HG02981 (cell line): Measurements from ENCODE around the gene CLIP2.
"Not testable (repeated sequence)": the region's sequence is repeated elsewhere in the genome, so short reads cannot be mapped to it uniquely, and the experiment has no call there.

Experiments used
- ATAC-seq: cut with Tn5 transposase; IDR thresholded peaks from one replicate; pipeline ENCODE4 v1.9.1; 2021; ENCODE audit warnings: mild to moderate bottlenecking, moderate library complexity; ENCODE audit not compliant: unreplicated experiment

Gene CLIP2

DNA sequence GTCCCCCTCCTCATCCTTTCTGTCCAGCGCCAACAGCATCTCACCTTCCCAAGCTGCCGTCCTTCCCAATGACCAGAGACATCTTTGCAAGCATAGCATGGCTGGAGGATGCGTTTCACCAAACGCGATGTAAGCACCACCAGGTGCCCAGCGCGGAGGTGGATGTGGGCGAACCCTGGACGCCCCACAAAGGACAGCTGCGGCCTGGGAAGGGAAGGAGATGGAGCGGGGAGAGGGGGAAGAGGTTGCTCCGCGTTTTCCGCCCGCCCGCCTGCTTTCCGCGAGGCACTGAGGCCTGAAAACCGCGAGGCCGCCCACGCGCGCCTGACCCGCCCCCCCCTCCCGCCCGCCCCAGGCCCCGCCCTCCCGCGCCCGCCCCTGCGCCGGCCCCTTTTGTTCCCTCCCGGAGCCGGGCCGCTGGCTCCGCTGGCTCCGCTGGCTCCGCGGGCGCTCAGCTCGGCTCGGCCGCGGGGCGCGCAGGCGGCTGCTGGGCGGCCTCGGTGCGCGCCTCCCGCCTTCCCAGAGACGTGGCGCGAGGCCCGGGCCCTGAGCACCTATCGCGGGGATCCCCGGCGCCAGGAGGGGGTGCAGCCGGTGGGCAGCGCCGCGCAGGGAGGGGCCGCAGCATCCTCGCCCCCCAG is at the start of gene CLIP2:
Gene CLIP2, plus strand, starts transcription at position 390 of the 641 bp plus-strand sequence. CDS start 28,140 bp downstream, outside the sequence.
- peak; percentile 38 for ATAC-seq

DNA sequence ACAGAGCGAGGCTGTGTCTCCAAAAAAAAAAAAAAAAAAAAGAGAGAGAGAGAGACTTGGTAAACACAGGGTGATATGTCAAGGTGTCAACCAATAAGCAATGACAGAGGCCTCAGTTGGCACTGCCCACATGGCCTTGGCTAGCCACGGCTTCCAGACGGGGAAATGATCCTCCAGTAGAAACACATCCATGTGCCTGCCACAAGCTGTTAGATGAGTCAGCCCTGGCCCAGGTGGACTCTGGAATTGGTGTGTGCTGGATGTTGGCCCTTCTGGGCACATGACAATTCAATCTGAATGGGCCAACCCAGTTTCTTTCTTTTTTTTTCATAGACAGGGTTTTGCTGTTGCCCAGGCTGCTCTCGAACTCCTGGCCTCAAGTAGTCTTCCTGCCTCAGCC is 48.7 kb upstream of the CLIP2 start:
- no peak for ATAC-seq

DNA sequence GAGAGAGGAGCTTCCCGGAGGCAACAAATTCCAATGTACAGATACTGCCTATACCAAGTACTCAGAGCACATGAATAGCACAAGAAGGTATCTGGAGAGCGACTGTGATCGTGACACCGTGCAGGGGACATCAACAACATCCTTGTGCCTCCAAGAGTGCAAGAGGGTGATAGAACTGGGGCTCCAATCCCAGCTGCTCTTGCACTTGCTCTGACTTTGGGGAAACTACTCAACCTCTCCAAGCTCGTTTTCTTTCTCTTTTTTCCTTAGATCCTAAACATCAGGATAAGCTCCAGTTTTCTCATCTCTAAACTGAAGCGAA is 47.1 kb upstream of the CLIP2 start:
- no peak for ATAC-seq

DNA sequence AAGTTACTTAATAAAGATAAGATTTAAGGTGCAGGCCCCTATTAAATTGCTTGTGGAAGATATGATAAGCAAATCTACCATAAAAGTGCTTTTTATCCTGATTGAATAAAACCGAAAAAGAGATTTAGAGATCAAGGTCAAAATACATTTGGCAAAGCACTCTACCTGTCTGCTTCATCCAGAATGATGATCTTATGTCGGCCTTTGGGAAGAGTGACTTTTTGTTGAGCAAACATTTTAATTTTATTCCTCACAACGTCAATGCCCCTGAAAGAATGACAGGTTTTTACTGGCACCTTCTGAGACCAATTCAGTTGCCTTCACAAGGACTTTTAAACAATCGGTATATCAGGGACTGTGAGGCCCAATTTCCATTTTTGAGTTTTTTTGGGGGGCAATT is 42.7 kb upstream of the CLIP2 start:
- ATAC-seq, result no peak

DNA sequence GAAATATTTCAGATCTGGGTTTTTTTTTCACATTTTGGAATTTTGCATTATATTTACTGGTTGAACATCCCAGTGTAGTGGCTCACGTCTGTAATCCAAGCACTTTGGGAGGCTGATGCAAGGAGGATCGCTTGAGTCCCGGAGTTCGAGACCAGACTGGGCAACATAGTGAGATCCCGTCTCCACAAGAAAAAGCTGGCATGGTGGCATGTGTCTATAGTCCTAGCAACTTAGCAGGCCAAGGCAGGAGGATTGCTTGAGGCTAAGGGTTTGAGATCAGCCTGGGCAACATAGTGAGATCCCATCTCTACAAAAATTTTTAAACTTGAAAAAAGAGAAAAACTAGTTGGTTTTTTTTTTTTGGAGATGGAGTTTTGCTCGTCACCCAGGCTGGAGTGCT is 41.1 kb upstream of the CLIP2 start:
- no peak for ATAC-seq

DNA sequence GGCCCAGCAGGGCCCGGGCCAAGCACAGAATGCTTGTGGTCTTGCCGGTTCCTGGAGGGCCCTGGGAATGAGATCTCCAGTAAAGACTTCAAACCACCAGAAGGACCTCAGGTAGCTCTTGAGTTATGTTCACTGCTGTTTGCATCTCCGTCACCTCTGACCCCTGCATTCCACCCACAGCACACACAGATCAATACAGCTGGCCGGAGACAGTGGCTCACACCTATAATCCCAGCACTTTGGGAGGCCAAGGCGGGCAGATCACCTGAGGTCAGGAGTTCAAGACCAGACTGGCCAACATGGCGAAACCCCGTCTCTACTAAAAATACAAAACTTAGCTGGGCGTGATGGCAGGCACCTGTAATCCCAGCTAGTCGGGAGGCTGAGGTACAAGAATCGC is 40.1 kb upstream of the CLIP2 start:
- not testable (repeated sequence) for ATAC-seq

DNA sequence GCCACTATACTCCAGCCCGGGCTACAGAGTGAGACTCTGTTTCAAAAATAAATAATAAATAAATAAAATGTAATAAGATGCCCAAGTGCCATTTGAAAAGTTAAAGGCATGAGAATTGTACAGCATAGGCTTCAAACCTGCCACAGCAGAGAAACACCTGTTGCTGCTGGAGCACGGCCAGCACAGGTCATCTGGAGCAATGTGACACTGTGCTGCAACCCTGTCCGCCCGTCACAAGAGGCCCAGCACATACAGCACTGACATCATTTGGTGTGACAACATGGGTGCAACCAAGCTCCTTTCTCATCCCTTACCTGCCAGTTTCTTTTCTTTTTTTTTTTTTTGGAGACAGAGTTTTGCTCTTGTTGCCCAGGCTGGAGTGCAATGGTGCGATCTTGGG is 36.3 kb upstream of the CLIP2 start:
- ATAC-seq, result no peak

DNA sequence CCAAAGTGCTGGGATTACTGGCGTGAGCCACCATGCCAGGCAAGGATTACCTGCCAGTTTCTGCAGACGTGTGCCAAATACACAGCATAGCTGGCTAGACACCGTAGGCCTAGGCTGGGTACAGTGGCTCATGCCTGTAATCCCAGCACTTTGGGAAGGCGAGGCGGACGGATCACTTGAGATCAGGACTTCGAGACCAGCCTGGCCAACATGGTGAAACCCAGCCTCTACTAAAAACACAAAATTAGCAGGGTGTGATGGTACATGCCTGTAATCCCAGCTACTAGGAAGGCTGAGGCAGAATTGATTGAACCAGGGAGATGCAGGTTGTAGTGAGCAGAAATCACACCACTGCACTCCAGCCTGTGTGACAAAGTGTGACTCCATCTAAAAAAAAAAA is 35.9 kb upstream of the CLIP2 start:
- ATAC-seq, result no peak

DNA sequence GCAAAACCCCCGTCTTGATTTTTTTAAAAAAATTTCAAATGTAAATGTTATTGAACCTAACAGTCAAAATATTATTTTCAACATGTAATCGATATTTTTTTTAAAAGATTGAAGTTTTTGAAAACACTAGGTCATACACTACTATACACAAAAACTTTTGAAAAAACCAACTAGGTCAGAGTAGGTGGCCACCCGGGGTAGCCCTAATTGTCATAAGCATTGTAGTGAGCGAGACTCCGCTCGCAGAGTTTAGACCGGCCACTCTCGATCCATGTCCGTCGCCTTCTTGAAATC is 35.4 kb upstream of the CLIP2 start:
- ATAC-seq, result no peak

DNA sequence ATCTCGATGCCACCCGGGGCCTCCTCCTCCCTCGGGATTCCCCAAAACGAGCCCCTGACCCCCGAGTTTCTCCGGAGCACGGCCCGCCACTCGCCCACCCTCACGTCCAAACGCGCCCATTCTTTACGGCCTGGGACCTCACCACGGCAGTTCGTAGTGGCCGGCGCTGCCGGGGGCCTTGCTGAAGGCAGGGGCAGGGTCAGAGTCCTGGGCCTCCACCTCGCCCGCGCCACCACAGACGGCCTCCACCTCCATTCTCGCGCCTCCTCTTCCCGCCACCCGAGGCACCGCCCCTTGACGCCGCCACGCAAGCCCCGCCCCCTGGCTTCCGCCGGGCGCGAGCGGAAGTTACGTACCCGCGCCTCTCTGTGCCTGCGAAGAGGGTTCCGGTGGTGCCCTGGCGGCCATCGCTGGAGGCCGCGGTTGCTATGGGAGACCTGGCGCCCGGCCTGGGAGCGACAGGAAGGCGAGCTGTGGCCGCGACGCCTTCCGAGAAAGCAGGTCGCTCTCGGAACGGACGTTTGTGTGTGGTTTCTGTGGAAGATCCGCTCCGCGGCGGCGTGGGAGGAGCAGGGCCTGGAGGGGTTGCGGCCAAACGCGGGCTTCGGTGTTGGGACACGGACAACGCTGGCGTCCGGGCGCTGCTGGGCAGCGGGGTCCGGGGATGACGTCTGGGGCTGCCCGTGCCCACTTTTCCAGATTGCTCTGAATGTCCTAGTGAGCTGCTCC is 34.9 kb upstream of the CLIP2 start, which contains the start of gene RFC2:
Gene RFC2, minus strand, starts transcription at position 271 of the 729 bp plus-strand sequence. Its CDS starts 16 bp downstream, at position 255.
- peak; percentile 93 for ATAC-seq

DNA sequence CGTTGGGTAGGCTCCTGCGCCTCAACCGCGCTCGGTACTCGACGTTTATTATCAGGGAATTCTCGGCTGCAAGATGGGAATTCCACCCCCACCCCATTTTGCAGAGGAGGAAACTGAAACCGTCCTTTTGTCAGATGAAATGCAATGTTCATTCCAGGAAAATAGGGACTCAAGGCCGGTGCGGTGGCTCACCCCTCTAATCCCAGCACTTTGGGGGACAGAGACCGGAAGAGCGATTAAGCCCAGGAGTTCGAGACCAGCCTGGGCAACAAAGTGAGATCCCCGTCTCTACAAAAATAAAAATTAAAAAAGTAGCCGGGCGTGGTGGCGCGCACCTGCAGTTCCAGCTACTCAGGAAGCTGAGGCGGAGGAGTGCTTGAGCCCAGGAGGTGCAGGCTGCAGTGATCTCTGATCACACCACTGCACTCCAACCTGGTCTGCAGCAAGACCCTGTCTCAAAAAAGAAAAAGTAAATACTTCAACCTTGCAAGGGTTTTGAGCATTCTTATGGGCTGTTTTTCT is 34.3 kb upstream of the CLIP2 start:
- ATAC-seq, result no peak

DNA sequence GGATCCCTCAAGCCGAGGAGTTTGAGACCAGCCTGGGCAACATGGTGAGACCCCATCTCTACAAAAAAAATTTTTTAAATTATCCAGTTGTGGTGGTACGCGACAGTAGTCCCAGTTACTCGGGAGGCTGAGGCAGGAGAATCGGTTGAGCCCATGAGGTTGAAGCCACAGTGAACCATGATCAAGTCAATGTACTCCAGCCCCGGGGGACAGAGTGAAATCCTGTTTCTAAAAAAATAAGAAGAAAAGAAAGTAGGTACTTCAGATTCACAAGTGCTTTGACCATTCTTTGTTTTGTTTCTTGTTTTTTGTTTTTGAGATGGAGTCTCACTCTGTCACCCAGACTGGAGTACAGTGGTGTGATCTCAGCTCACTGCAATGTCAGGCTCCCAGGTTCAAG is 33.7 kb upstream of the CLIP2 start:
- not testable (repeated sequence) for ATAC-seq

DNA sequence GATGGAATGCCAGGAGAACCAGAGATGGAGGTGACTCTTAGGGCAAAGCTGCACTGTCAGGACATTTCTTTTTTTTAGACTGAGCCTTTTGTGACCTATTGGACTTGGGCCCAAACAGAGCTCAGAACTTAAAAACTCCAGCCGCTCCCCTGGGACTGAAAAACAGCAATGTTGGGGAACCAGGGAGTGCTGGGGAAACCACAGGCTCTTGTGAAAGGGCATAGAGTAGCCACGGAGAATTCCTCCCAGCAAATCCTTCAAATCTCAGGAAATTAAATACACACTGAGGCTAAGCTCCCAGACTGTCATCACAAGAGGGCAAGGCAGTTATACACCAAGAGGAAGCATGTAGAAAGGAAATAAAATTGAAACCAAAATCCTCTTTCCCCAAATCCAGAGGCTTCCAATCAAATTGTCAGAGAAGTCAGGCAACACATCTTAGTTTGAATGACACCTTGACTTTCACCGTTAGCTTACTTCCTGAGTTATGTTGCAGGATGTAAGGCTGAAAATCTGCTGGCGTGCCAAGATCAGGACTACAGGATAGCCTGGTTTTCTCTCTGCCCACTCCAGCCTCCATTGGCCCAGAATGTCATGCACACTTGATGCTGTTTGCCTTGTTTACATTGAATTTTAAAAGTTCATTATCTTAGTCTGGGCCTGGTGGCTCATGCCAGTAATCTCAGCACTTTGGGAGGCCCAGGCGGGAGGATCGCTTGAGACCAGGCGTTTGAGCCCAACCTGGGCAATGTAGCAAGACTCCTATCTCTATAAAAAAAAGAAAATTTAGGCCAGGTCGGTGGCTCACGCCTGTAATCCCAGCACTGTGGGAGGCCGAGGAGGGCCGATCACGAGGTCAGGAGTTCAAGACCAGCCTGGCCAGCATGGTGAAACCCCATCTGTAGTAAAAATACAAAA is 32.5 kb upstream of the CLIP2 start:
- no peak for ATAC-seq

DNA sequence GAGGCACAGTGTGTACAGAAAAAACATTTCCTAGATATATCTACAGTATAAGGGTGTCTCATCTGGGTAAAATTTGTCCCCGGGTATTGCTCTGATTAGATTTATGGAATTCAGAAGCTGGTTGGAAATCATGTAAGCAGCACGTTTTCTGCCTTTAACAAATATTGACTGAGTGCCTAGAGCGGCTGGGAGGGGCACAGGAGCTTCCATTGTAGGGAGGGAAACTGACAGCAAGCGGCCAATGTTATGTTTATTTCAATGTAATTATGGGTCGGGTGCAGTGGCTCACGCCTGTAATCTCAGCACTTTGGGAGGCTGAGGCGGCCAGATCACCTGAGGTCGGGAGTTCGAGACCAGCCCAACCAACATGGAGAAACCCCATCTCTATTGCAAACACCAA is 30.6 kb upstream of the CLIP2 start:
- ATAC-seq, result no peak

DNA sequence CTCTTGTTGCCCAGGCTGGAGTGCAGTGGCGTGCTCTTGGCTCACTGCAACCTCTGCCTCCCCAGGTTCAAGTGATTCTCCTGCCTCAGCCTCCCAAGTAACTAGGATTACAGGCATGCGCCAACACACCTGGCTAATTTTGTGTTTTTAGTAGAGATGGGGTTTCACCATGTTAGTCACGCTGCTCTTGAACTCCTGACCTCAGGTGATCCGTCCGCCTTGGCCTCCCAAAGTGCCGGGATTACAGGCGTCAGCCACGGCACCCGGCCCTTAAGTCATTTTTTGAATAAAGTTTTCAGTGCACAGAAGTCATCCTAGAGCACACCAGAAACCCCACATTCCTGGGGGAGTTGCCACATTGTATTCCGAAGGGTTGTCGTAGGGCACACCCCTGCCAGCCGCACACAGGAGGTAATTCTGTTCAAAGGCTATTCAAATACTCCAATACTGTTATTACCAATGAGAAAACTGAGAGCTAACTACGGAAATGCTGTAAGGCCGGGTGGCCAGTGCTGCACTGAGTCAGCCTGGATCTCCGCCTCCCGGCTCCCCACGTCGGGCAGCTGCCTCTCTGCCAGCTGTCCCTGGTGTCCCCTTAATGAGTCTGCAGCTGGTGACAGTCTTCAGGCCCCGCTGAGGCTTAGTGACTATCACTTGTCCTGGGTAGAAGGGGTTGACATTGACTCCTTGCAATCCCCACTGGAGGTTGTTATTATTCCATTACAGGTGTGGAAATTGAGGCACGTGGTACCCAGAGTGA is 26.4 kb upstream of the CLIP2 start:
- ATAC-seq, result no peak

DNA sequence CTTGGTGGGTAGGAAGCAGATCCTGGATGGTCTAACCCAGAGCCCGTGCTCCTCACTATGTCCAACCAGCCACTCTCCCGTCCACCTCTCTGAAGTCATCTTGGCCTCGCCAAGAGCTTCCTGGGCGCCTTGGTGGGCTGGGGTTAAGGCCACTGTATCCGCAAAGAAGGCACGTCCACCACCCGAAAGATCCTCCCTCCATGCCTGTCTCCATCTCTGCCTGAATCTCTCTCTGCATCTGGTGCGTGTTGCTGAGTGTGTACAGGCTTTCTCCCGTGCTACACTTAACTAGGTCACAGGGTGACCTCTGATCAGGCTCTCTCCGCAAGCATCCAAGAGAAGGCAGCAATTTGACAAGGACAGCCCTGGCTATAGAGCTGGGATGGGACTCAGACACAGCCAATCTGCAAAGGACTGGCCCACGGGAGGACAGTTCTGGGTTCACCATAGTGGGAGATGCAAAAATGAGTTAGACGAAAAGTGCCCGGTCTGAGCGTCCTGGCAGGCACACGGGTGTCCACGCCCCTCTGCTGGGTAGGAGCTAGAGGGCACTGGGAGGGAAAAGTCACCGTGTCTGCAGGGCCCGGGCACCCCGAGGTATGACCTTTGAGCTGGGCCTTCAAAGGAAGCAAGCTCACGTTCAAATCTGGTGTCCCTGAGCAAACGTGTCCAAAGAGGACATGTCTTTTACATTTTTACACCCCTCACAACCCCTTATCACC is 25.6 kb upstream of the CLIP2 start:
- no peak for ATAC-seq

DNA sequence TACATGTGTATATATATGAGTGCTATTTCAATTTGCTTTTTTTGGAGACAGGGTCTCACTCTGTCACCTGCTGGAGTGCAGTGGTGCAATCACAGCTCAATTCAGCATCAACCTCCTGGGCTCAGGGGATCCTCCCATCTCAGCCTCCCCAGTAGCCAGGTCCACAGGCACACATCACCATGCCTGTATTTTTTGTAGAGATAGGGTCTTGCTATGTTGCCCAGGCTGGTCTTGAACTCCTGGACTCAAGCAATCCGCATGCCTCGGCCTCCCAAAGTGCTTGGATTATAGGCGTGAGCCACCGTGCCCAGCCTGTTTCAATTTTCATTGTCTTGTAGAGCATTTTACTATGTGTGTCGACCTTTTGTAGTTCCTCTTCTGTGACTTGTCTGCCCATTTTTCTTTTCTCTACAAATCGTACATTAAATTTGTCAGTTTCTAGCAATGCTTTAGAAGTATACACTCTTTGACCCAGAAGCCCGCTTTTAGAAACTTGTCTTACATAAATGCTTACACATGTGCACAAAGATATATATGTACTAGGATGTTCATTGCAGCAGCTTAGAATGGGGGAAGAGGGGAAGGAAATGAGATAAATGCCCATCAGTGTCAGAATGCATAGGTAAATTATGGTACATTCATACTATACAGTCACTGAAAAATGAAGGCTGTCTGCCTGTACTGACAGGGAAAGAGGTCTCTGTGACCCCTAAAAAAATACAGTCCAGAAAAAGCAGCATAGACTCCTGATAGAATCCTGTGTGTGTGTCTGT is 22.8 kb upstream of the CLIP2 start:
- no peak for ATAC-seq

DNA sequence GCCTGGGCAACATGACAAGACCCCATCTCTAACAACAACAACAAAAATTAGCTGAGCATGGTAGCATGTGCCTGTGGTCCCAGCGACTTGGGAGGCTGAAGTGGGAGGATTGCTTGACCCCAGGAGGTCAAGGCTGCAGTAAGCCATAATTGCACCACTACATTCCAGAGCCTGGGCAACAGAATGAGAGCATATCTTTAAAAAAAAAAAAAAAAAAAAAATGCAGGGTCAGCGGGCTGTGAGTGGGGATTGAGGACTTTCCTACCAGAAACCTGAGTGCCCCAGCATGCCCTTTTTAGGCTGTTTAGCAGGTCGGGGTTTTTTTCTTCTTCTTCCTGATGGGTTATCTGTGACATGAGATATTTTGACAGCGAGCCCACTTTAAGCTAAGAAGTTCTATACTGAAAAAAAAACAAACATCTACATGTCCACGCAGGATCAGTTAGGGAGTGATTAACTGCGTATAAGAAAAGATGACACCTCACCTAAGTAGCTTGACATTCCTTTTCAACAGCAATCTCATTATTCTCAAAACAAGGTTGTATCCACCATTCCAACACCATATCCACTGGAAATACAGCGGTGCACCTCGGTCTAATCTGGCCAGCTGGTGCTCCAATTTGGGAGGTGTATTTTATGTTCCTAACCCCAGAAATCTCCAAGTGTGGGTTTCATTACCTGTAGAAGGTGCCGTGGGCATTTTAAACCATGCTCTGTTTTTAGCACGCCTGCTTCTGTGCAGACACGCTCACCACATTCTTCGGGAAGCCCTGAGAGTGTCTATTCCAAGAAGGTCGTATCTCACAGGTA is 21.2 kb upstream of the CLIP2 start:
- no peak for ATAC-seq
